Bronchial epithelial cell (primary cell): ENCODE measurements around the gene BTG4. TPM values are rescaled to one million over a fixed set of nuclear protein-coding genes. Genes with fewer than 3 reads are reported as not detected.
A peak's percentile ranks its signal among the peaks of the same experiment; 100 is the strongest.

Experiments
- DNase-seq: peaks from one replicate; pipeline ENCODE4 v3.0.0-alpha.2; 2010; ENCODE audit warnings: low read depth
- FAIRE-seq: peaks from 2 replicates; lab custom pipeline; 2011; peaks lifted over from hg19 to GRCh38; lab: Jason Lieb, UNC
- H3K27me3 ChIP-seq: 2 replicates; pipeline ENCODE4 v1.5.1; 2011; ENCODE audit warnings: low read length; ENCODE audit not compliant: control insufficient read depth, insufficient read depth
- H3K36me3 ChIP-seq: 2 replicates; pipeline ENCODE4 v1.5.1; 2011; ENCODE audit warnings: low read length; ENCODE audit not compliant: control insufficient read depth, insufficient read depth
- H3K4me3 ChIP-seq: 2 replicates; pipeline ENCODE4 v1.5.1; 2011; ENCODE audit warnings: mild to moderate bottlenecking, low read depth, low read length, control low read depth
- total RNA-seq: library from RNA; depleted of rRNA; stranded (reverse); fragments of >200 nt; gene quantifications from 2 replicates; pipeline ENCODE4 v1.2.1, GENCODE V29; 2014
- TF ChIP-seq, protein P1 (sequence below): IDR thresholded peaks from 2 replicates; pipeline ENCODE4 v1.5.1; 2011; ENCODE audit warnings: mild to moderate bottlenecking, moderate library complexity, low read length, control low read depth, inconsistent platforms; ENCODE audit not compliant: insufficient read depth, severe bottlenecking

BTG4 gene
- total RNA-seq, 1 donor from 2014 or later = 0.26 TPM

DNA sequence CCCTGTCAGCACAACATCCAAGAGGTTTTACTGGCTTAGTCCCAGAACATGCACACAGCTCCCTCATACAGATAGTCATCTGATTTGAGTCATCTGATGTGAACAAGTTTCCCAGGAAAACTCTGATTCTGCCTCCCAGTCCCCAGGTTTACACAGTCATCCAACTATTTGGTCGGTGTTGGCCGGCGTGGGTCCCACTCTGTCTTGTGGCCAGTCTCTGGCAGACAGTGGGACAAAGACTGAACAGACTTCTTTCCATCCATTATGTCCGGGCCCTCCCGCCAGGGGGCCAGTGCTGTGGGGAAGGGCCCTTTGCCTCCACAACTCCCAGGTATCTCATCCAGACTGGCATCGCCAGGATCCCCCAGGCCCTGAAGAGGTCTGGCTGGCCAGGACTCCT lies 60.0 kb downstream of the BTG4 start:
- FAIRE-seq (no peak), DNase-seq (peak; percentile 37)
- TF ChIP-seq, protein P1, sequence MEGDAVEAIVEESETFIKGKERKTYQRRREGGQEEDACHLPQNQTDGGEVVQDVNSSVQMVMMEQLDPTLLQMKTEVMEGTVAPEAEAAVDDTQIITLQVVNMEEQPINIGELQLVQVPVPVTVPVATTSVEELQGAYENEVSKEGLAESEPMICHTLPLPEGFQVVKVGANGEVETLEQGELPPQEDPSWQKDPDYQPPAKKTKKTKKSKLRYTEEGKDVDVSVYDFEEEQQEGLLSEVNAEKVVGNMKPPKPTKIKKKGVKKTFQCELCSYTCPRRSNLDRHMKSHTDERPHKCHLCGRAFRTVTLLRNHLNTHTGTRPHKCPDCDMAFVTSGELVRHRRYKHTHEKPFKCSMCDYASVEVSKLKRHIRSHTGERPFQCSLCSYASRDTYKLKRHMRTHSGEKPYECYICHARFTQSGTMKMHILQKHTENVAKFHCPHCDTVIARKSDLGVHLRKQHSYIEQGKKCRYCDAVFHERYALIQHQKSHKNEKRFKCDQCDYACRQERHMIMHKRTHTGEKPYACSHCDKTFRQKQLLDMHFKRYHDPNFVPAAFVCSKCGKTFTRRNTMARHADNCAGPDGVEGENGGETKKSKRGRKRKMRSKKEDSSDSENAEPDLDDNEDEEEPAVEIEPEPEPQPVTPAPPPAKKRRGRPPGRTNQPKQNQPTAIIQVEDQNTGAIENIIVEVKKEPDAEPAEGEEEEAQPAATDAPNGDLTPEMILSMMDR = no peak
- Histone ChIP-seq H3K27me3 (peaks cover 3% of the 10 kb centered on the region), H3K4me3 (no peak overlapping the region), H3K36me3 (no peaks in the 10 kb centered on the region)

DNA sequence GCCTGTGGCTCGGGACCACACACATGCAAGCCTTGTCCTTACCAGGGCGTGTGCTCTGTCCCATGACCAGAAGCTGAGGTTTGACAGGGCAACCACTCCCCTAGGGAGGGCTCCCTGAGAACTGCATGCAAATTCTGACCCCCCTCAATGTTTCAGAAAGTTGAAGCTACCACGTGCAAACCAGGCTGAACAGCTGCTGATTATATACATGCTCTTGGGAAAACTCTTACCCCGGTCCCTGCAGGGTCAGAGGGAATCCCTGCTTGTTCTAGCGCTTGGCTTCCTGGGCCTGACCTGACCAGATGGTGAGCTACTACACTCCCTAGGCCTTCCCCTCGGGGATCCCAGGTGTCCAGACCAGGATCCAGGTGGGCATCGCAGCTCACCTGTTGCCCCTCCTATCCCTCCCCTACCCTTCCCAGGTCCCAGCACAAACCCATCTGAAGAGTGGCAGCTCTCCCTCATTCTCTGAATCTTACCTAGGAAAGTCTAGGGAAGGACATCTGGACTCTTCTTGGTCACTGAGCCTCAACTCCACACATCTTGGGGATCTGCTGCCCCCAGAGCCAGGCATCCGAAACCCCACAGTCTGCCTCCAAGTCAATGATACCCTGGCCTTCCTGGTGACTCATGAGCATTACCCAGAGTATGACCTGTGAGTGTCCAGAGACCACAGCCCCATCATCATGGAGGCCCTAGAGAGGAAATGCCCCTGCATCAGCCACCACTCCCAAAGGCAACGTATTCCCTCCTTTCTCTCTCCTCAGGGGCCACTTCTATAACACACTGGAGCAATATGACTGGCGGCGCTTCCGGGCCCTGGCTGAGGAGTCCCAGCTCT lies 61.5 kb downstream of the BTG4 start:
- Histone ChIP-seq H3K27me3 (peaks cover 3% of the 10 kb centered on the region), H3K4me3 (no peak overlapping the region), H3K36me3 (no peaks in the 10 kb centered on the region)
- TF ChIP-seq, protein P1 = no peak
- DNase-seq (no peak), FAIRE-seq (no peak)

- Histone ChIP-seq H3K36me3 (no peaks in the 10 kb centered on the region), H3K4me3 (no peak overlapping the region), H3K27me3 (peaks cover 3% of the 10 kb centered on the region)
- DNase-seq (no peak), FAIRE-seq (peak; percentile 87)
- TF ChIP-seq, protein P1 = no peak
Observed at GRCh38 chr11:111449696-111450479, 62.3 kb downstream of the BTG4 start.

DNA sequence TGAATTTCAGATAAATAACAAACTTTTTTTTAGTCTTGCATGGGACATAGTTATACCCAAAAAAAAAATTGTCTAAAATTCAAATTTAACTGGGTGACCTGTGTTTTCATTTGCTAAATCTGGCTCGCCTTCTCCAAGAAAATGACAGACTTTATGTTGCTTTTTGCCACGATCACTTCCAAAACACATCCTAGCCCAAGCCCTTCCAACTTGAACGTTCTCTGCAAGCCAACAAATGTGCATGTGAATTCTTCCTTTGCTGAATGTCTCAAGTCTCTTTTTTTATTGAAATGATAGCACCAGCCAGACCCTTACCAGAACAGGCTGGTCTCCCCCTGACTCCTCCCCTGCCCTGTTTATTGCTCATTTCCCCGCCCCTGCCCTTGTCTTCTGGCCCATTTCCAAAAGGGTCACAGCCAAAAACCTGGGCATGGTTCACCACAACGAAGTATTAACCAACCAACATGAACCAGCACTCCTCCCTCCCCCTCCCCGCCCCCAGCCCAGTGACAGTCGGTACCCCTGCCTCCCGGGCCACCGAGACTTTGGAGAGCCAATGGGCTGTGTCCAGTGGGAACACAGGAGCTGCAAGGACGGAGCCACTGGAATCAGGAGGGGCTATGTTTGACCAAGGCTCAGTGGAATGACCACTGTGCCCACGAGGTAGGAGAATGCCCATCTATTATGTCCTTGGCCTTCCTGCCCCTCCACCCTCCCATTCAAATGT lies 63.2 kb downstream of the BTG4 start:
- TF ChIP-seq, protein P1 = no peak
- Histone ChIP-seq H3K36me3 (no peaks in the 10 kb centered on the region), H3K4me3 (no peak overlapping the region), H3K27me3 (peaks cover 3% of the 10 kb centered on the region)
- no peak for DNase-seq
- FAIRE-seq = no peak

DNA sequence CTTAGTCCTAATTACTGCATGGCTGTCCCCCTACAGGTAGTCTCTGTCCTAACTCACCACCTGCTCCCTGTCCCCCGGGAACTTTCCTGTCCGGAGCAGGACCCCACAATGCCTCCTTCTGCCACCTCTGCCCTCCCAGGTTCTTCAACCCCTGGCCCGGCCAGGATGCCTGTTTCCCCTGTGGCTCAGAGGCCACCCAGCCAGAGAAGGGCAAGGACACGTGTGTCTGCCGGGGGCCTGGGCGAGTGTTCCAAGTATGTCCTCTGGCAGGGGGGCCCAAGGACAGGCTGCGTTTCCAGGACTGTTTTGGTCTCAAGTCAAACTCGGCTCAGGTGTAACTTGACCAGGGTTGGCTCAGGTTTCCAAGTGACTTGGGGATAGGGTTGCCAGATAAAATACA lies 63.8 kb downstream of the BTG4 start:
- H3K36me3 ChIP-seq = no peaks in the 10 kb centered on the region
- TF ChIP-seq, protein P1 = no peak
- FAIRE-seq = no peak
- H3K4me3 ChIP-seq = no peak overlapping the region
- peaks cover 3% of the 10 kb centered on the region for H3K27me3 ChIP-seq
- DNase-seq = no peak
